H1 (cell line): ENCODE data around the gene CLIC3.

ENCODE experiments used
- CBX5 ChIP-seq: fragments of 300-800, 300-1000 bp; sonication (generic); IDR thresholded peaks from 2 replicates; pipeline ENCODE4 v1.7.1; 2016; ENCODE audit warnings: antibody characterized with exemption, low read length, low read depth
- CTCF ChIP-seq, 3 experiments: IDR thresholded peaks; 1 replicate in 2 of 3; 2 replicates in 1 of 3; pipeline versions ENCODE4 v1.5.1 to v1.6.1; 2011; ENCODE audit warnings: low read length in 3 of 3, mild to moderate bottlenecking in 3 of 3, inconsistent platforms in 2 of 3, low read depth in 1 of 3, moderate library complexity in 1 of 3; ENCODE audit not compliant: insufficient read depth in 1 of 3; ENCODE audit errors: control extremely low read depth in 1 of 3
- EP300 ChIP-seq, 2 experiments: IDR thresholded peaks; 1 replicate in 1 of 2; 2 replicates in 1 of 2; pipeline ENCODE4 v1.6.1; 2011 to 2012; ENCODE audit warnings: low read depth in 2 of 2, low read length in 2 of 2, mild to moderate bottlenecking in 2 of 2, borderline replicate concordance in 1 of 2, inconsistent platforms in 1 of 2, moderate library complexity in 1 of 2
- FOSL1 ChIP-seq: IDR thresholded peaks from 2 replicates; pipeline ENCODE4 v1.6.1; 2011; ENCODE audit warnings: mild to moderate bottlenecking, low read depth, low read length, moderate library complexity; ENCODE audit not compliant: insufficient read depth
- POLR2AphosphoS5 ChIP-seq: IDR thresholded peaks from 2 replicates; pipeline ENCODE4 v1.6.1; 2011; ENCODE audit warnings: low read depth, low read length
- SP1 ChIP-seq: IDR thresholded peaks from 2 replicates; pipeline ENCODE4 v1.6.1; 2011; ENCODE audit warnings: low read depth, low read length
- TAF1 ChIP-seq: IDR thresholded peaks from 2 replicates; pipeline ENCODE4 v1.6.1; 2011; ENCODE audit warnings: mild to moderate bottlenecking, low read depth, low read length

GRCh38 chr9:136970361-136970760, 26.0 kb downstream of the CLIC3 start:
- TF ChIP-seq POLR2AphosphoS5 (no peak), CTCF (IDR thresholded peaks at IDR 0.05; ENCODE audit: control extremely low read depth in 1 of 3, insufficient read depth in 1 of 3, low read depth in 1 of 3, low read length in 3 of 3) (no peak), SP1 (no peak), EP300 (IDR thresholded peaks at IDR 0.05; ENCODE audit: borderline replicate concordance in 1 of 2, low read depth in 2 of 2, low read length in 2 of 2) (no peak), TAF1 (no peak), FOSL1 (no peak), CBX5 (no peak)
